Measurements from ENCODE around the gene TNFRSF25.

The TNFRSF25 gene

DNA sequence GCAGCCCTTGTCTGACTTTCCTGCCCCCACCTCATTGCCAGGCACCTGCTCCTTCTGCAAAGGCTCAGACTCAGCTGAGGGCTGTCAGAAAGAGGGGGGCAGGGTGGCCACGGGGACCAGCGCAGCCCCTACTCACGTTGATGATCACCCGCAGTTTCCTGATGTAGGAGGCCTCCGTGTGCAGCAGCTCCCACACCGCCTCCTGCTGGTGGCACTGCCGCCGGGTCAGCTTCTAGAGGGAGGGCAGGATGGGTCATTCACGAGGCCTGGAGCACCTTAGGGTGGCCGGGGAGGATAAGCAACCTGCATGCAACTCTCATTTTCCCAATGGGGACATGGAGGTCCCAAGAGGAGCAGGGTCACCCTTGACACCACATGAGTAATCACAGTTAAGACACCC lies 6.4 kb upstream of the TNFRSF25 start:
- no peak for DNase-seq (ENCODE audit: low spot score in 2 of 2)
- no peak overlapping the region for H3K27ac Mint-ChIP-seq

DNA sequence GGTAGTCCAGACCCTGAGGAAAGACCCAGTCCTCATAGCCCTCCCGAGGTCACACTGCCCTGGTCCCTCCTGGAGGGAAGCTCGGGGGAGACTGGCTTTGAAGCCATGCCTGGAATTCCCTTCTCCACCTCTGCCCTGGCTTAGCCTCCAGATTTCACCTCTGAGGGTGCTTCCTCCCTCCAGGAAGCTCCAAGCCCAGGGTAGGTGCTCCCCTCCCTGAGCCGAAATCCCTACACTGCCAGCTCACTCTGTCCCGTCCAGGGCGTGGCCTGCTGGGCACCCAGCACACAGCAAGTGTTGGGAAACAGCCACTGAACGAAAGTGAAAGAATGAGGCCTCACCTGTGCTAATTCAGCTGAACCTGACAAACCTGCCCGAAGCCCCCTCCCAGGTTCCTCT lies 6.0 kb upstream of the TNFRSF25 start:
- Mint-ChIP-seq H3K4me3 (no peak overlapping the region), H3K27ac (no peak overlapping the region), H3K27me3 (peaks cover 10% of the 10 kb centered on the region), H3K9me3 (no peaks in the 10 kb centered on the region), H3K36me3 (no peaks in the 10 kb centered on the region), H3K4me1 (peaks cover 4% of the 10 kb centered on the region)
- DNase-seq (ENCODE audit: low spot score in 2 of 2) (no peak), ATAC-seq (ENCODE audit: low read depth) (no peak)

More for the DNA sequence above, 6.4 kb upstream of the TNFRSF25 start:
- peaks cover 4% of the 10 kb centered on the region for H3K4me1 Mint-ChIP-seq
- H3K4me3 Mint-ChIP-seq: no peak overlapping the region
- peaks cover 10% of the 10 kb centered on the region for H3K27me3 Mint-ChIP-seq
- H3K36me3 Mint-ChIP-seq: no peaks in the 10 kb centered on the region
- ATAC-seq (ENCODE audit: low read depth): no peak
- H3K9me3 Mint-ChIP-seq: no peaks in the 10 kb centered on the region

DNA sequence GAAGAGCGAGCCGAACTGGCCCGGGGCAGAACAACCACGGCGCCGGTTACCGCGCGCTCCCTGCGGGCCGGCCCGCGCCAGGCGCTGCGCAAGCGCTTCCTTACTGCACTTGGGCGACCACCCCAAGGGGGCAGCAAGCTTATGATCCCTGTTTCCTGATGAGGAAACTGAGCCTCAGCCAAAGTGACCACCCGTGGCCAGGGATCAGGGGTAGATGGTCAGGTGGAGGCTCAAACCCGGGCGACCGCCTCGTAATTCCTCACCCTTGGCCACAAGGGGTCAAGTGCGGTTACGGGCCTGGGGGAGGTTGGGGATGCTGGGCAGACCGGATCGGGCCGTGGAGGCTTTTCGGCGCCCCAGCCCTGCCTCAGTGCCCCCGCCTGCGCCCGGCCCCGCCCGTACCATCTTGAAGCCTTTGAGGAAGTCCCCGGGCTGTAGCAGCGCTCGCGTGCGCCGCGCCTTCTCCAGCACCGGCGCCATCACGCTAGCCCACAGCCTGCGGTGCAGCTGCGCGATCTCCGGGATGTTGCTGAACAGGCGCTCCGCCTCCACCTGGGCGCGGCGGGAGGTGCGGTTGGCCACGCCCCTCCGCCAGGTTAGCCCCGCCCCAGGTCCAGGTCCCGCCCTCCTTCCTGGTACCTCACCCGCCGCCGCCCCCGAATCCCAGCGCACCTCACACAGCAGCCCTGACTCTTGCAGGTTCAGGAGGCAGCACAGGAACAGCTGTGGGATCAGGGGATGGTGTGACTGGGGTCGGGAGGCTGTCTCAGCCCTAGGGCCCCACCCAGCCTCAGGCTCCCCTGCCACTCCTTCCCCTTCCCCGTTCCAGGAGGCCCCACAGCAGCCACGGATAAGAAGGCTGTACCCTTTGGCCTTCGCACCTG lies 5.4 kb upstream of the TNFRSF25 start:
- Mint-ChIP-seq H3K27me3 (peaks cover 10% of the 10 kb centered on the region), H3K9me3 (no peaks in the 10 kb centered on the region), H3K4me1 (peaks cover 4% of the 10 kb centered on the region), H3K36me3 (no peaks in the 10 kb centered on the region), H3K4me3 (no peak overlapping the region), H3K27ac (no peak overlapping the region)
- DNase-seq (ENCODE audit: low spot score in 2 of 2) (no peak), ATAC-seq (ENCODE audit: low read depth) (no peak)

DNA sequence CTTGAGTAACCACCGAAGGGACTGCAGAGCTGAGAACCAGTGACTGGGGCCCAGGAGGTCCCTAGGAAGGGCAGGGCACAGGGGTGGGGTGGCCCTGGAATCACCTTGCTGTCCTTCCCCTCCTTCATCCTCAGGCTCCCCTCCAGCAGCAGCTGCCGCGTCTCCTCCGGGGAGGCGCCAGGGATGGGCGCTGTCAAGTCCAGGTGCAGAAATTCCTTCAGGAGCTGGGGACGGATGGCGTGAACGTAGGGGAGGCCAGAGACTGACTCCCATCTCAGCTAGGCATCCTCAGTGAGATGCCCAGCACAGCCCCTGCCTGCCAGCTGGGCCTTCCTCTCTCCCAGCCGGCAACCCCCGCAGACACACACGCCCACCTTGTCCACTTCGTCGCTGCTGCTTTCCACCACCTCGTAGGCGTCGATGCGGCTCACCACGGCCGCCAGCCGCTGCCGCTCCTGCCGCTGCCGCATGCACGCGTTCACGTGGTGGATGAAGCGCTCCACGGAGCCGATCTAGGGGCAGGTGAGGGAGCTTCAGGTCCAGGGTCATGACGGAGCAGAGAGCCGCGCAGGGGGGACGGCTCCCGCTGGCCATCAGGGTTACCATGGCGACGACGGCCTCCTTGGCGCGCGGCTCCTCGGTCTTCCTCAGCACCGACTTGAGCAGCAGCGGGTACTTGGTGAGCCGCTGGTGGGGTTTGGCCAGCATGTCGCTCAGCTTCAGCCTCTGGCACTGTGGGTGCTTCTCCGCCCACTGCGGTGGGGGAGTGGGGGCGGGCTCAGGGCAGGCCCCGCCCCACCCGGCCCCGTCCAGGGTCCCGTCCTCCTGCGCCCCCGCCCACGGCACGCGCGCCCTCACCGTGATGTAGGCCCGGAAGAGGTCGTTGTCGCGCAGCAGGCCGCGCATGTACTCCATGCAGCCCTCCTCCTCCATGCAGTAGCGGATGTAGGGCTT lies 4.4 kb upstream of the TNFRSF25 start:
- H3K36me3 Mint-ChIP-seq: no peaks in the 10 kb centered on the region
- ATAC-seq (ENCODE audit: low read depth) (no peak), DNase-seq (ENCODE audit: low spot score in 2 of 2) (no peak)
- H3K27ac Mint-ChIP-seq: no peak overlapping the region
- H3K4me3 Mint-ChIP-seq: no peak overlapping the region
- H3K27me3 Mint-ChIP-seq: peaks cover 9% of the 10 kb centered on the region
- no peaks in the 10 kb centered on the region for H3K9me3 Mint-ChIP-seq
- peaks cover 1% of the 10 kb centered on the region for H3K4me1 Mint-ChIP-seq

DNA sequence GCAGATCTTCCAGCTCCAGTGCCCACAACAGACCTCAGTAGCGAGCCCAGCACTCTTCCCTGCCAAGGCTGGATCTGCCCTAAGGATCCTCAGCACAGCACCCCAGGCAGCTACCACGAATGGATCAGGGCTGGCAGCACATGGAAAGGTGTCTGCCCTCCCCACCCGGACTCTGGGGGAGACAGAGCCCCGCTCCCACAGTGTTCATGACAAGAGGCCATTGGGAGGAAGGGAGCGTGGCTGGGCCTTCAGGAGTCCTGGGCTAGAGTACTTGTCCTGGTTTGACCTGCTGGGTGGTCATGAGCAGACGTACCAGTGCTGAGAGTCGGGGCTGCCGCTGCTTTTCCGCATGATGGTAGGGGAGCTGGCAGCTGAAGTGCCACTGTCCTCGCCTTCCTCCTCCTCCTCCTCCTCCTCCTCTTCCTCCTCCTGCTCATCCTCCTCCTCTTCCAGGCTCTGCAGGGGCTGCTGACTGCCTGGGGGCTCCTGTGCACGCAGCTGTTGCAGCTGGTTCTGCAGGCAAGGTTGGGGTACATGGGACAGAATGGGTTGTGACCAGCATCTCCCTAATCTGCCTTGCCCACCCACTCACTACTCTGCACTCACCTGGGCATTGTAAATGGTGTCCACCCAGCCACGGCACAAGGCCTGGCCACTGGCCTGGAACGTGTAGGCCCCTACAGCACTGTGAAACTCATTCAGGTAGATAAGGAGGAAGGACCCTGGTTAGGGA lies 2.9 kb upstream of the TNFRSF25 start:
- Mint-ChIP-seq H3K36me3 (no peaks in the 10 kb centered on the region), H3K9me3 (no peaks in the 10 kb centered on the region), H3K27ac (no peak overlapping the region), H3K4me1 (no peaks in the 10 kb centered on the region), H3K27me3 (peaks cover 15% of the 10 kb centered on the region), H3K4me3 (no peak overlapping the region)
- no peak for ATAC-seq (ENCODE audit: low read depth)
- DNase-seq (ENCODE audit: low spot score in 2 of 2): no peak

DNA sequence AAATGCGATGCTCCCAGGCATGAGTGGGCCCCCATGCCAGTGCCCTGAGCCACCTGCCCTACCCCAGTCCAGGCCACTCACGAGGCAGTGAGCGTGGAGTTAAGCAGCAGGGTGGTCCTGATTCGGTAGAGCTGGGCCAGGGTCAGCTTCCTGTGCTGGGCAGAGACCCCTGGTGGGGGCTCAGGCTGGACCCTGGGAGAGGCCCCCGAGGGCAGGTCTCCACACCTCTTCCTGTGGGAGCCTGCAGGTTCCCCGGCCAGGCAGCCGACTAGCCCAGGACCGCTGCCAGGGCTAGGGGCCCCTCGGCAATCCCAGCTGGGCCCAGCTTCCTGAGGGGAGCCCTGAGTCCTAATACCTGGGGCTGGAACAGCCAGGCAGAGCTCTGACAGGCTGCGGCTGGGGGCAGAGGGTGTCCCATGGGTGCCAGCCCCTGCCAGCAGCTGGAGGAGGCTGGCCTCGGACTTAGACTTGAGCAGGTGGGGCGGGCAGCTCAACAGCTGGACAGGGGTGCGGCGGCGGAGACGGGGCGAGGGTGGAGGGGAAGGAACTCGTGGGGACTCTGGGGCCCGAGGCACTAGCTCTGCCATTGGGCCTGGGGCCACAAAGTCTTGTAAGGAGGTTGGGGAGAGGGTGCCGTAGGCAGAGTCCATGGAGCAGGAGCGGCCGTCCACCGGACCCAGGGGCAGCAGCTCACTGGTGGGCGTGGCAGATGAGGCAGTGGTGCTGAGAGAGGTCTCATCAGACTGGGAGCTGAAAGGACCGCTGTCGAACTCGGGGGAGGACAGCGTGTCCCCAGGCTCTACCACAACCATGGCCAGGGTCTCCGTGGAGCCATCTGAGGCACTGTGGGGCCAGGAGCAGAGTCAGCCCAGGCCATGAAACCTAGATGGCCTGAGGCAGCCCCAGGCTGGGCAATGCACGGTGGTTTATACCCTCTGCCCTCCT lies 2.0 kb upstream of the TNFRSF25 start:
- Mint-ChIP-seq H3K36me3 (no peaks in the 10 kb centered on the region), H3K27me3 (peaks cover 18% of the 10 kb centered on the region), H3K9me3 (no peaks in the 10 kb centered on the region), H3K4me3 (no peak overlapping the region), H3K27ac (no peak overlapping the region), H3K4me1 (no peaks in the 10 kb centered on the region)
- no peak for ATAC-seq (ENCODE audit: low read depth)
- DNase-seq (ENCODE audit: low spot score in 2 of 2): no peak

DNA sequence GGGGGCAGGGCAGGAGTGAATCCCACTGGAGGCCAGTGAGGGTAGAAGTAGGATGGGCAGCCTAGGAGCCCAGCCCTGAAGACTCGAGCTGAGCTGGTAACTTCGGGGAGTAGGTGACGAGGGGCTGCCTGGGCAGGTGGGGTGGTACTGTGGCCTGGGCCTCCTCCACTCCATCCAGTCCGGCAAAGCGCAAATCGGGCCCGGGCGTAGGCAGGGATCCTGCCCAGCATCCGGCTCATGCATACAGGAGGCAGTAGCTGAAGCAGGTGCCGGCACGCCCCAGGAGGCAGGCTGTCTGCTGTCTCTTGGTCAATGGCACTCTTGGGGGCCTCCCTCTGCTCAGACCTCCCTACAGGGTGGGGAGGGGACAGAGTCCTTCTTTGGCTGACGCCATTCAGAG lies 1.3 kb upstream of the TNFRSF25 start:
- no peak overlapping the region for H3K4me3 Mint-ChIP-seq
- peaks cover 22% of the 10 kb centered on the region for H3K27me3 Mint-ChIP-seq
- DNase-seq (ENCODE audit: low spot score in 2 of 2) (no peak), ATAC-seq (ENCODE audit: low read depth) (no peak)
- H3K4me1 Mint-ChIP-seq: no peaks in the 10 kb centered on the region
- no peaks in the 10 kb centered on the region for H3K36me3 Mint-ChIP-seq
- H3K27ac Mint-ChIP-seq: no peak overlapping the region
- H3K9me3 Mint-ChIP-seq: no peaks in the 10 kb centered on the region

DNA sequence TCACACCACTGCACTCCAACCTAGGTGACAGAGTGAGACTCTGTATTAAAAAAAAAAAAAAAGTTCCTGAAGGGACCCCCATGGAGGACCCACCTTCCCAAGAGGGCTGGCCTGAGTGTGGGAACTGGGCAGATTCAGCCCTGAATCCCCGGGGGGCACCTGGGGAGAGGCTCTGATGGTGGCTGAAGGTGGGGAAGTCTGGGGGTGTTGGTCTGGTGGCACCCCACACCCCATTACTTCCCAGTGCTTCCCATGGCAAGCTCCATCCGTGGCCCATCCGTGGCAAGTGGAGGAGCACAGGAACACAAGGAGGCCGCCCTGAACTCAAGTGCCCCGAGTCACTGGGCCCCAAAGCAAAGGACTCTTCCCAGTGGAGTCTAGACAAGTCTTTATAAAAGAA lies 778 bp upstream of the TNFRSF25 start:
- Mint-ChIP-seq H3K27me3 (peaks cover 23% of the 10 kb centered on the region), H3K9me3 (no peaks in the 10 kb centered on the region), H3K27ac (no peak overlapping the region), H3K4me3 (no peak overlapping the region), H3K4me1 (no peaks in the 10 kb centered on the region), H3K36me3 (no peaks in the 10 kb centered on the region)
- DNase-seq (ENCODE audit: low spot score in 2 of 2) (no peak), ATAC-seq (ENCODE audit: low read depth) (no peak)

DNA sequence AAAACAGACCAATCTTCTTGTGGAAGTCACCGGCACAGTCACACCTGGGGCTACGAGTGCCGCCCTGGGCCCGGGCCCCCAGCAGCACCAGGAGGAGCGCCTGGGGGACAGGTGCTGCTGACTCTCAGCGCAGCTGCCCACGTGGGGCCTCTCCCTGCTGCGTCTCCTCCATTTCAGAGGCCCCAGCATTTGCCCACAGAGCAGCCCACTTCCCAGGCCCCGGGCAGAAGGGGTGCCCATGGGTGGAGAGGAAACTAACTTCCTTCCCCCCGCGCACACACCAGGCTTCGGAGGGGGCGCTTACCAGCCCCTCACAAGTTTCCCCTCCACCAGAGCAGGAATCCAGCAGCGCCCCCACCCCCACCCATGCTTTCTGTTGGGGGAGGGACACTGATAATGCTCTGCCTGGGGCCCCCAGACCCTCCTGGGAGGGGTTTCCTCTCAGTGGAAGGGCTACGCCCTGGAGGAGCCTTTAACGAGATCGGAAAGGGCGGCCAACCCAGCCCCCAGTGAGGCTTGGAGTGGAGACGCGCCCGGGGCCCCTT lies 440 bp downstream of the TNFRSF25 start:
- Mint-ChIP-seq H3K27me3 (peaks cover 25% of the 10 kb centered on the region), H3K27ac (no peak overlapping the region), H3K4me1 (peaks cover 3% of the 10 kb centered on the region), H3K4me3 (peak overlapping the region; percentile 34), H3K36me3 (no peaks in the 10 kb centered on the region), H3K9me3 (no peaks in the 10 kb centered on the region)
- DNase-seq (ENCODE audit: low spot score in 2 of 2) (no peak), ATAC-seq (ENCODE audit: low read depth) (no peak)

DNA sequence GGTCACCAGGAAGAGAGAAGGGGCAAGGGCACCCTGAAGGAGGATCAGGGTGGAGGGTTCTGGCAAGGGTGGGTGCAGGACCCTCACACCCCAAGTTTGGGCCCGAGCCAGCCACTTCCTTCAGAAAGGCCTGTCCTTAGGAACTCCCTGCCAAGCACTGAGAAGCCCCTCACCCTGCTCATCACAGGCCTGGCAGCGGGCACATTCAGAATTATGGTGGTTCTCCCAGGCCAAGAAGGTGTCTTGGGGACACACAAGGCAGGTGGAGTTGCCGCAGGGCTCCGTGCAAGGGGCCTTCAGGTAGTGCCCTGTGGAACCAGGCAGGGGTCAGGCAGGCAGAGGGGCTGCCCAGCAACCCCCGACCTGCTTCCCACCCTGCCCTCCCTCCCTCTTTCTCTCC lies 1.1 kb downstream of the TNFRSF25 start:
- Mint-ChIP-seq H3K27me3 (peaks cover 25% of the 10 kb centered on the region), H3K36me3 (no peaks in the 10 kb centered on the region), H3K27ac (no peak overlapping the region), H3K4me3 (no peak overlapping the region), H3K4me1 (peaks cover 7% of the 10 kb centered on the region), H3K9me3 (no peaks in the 10 kb centered on the region)
- ATAC-seq (ENCODE audit: low read depth) (no peak), DNase-seq (ENCODE audit: low spot score in 2 of 2) (no peak)

DNA sequence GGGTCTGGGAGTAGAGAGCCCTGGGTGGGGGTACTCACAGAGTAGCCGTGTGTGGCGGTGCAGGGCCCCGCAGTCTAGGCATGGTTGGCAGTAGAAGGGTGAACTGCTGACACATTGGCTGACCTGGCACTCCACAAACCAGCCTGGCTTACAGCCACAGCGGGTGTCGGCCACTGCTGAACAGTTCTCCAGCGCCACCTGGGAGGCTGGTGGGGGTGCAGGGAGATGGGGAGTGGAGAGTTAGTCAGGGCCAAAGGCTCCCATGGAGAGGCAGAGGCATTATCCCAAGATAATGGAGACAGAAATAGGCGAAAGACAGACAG lies 1.5 kb downstream of the TNFRSF25 start:
- no peak overlapping the region for H3K27ac Mint-ChIP-seq
- no peak for DNase-seq (ENCODE audit: low spot score in 2 of 2)
- no peak for ATAC-seq (ENCODE audit: low read depth)
- H3K27me3 Mint-ChIP-seq: peaks cover 27% of the 10 kb centered on the region
- no peaks in the 10 kb centered on the region for H3K9me3 Mint-ChIP-seq
- H3K4me1 Mint-ChIP-seq: peaks cover 9% of the 10 kb centered on the region
- H3K36me3 Mint-ChIP-seq: no peaks in the 10 kb centered on the region
- no peak overlapping the region for H3K4me3 Mint-ChIP-seq

DNA sequence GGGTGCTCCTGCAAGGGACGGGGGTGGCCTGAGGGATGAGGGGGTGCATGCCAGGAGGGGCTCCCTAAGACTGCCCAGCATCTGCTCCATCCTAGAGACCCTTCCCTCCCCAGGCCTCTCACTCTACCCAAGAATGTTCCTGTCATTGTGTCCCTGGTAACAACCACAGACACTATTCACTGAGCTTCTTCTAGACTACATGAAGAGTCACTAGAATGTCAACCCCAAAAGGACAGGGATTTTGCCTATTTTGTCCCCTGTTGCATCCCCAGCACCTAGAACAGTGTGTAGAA lies 2.9 kb downstream of the TNFRSF25 start:
- no peak for DNase-seq (ENCODE audit: low spot score in 2 of 2)
- H3K36me3 Mint-ChIP-seq: no peaks in the 10 kb centered on the region
- no peaks in the 10 kb centered on the region for H3K9me3 Mint-ChIP-seq
- peaks cover 9% of the 10 kb centered on the region for H3K4me1 Mint-ChIP-seq
- ATAC-seq (ENCODE audit: low read depth): no peak
- H3K27ac Mint-ChIP-seq: no peak overlapping the region
- H3K4me3 Mint-ChIP-seq: no peak overlapping the region
- H3K27me3 Mint-ChIP-seq: peaks cover 29% of the 10 kb centered on the region

DNA sequence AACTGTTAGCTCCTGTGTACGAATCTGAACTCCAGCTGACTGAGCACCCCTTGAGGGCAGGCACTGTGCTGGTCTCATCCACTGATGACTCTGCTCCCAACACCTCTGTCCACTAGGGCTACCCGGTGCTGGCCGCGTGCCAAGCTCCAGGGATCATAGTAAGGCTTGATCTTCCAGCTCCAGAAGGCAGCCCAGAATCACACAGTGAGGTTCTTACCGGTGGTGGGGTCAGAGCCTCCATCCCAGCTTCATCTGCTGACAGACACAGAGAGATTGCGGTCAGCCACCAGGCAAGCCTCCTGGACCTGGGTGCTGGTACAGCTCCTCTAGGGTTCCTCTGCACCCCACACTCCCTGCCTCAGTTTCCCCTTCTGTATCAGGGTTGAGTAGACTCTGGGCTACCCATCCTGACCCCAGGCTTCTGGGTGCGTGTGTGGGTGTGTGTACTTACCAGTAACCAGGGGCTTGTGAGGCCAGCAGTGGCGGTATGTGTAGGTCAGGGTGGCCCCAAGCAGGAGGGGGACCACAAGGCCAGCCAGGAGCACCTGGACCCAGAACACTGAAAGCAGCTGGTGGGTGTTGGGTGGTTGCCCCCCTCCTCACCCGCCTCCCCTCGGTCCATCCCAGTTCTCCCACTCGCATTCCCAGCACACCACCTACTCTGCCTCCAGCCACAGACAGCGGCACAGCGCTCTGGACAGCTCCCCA lies 3.4 kb downstream of the TNFRSF25 start:
- peaks cover 28% of the 10 kb centered on the region for H3K27me3 Mint-ChIP-seq
- DNase-seq (ENCODE audit: low spot score in 2 of 2): no peak
- H3K36me3 Mint-ChIP-seq: no peaks in the 10 kb centered on the region
- no peak overlapping the region for H3K27ac Mint-ChIP-seq
- no peak for ATAC-seq (ENCODE audit: low read depth)
- no peaks in the 10 kb centered on the region for H3K9me3 Mint-ChIP-seq
- peaks cover 9% of the 10 kb centered on the region for H3K4me1 Mint-ChIP-seq
- no peak overlapping the region for H3K4me3 Mint-ChIP-seq

Data from memory B cell (primary cell).